HG02981 (cell line): ENCODE results near the gene EIPR1.
A peak's percentile ranks its signal among the peaks of the same experiment; 100 is the strongest.

Experiments
- ATAC-seq: cut with Tn5 transposase; IDR thresholded peaks from one replicate; pipeline ENCODE4 v1.9.1; 2021; ENCODE audit warnings: mild to moderate bottlenecking, moderate library complexity; ENCODE audit not compliant: unreplicated experiment

EIPR1 gene

DNA sequence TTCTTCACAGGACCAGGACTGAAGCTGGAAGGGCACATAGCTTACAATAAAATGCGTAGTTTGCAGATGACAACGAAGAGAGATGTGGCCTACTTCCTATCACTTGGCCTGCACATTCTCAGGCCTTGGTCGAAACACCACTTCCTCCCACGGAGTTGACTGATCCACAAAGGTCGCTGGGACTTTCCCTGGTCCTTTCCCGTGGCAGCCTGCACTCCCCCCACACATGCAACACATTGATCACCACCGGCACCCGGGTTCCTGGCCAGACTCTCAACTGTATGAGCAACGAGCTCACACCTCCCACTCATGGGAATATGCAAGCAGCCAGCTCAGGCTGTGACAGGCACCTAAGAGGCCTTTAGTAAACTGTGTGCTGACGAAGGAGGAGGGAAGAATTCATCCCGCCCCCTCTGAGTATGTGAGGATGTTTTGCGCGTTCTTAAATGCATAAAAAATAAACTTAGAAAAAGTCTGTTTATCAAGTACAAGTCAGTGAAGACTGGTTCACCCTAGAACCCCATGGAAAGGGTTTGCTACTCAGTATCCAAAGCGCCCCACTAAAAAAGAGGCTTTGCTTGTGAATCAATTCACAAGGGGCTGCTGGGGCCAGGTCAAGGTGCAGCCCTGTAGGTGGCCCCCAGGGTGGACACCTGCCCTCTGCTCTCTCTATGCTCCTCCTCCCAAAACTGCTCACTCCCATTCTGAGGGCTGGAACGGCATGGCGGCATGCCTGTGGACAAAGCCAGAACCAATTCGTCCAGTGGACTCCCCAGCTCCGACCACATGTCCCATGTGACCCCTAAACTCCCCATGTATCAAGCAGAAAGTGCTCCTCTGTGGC, 154.3 kb downstream of the EIPR1 start:
- ATAC-seq: peak; percentile 92

DNA sequence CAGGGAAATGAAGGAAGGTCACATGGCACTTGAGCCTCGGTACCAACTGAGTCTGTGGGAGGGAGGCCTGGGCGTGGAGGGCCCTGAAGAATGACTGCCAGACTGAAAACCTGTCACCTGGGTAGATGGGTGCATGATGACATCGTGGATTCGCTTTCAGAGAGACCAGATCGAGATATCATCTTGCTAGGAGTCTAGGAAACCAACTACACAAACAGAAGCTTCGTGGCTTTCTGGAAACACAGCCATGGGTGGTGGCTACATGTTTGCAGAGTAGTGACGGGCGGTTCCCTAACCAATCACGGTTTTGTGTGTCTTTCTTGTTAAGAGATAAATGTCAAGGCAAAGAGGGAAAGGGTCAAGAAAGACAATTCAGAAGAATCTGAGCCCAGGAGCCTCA, 155.0 kb downstream of the EIPR1 start:
- ATAC-seq: peak; percentile 71

DNA sequence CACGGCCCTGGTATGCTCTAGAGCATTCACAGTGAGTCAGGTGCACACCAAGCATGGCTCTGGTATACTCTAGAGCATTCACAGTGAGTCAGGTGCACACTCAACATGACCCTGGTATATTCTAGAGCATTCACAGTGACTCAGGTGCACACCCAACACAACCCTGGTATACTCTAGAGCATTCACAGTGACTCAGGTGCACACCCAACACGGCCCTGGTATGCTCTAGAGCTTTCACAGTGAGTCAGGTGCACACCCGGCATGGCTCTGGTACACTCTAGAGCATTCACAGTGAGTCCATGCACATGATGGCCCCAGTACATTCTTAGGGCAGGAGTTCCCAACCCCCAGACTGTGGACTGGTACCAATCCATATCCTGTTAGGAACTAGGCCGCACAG, 158.1 kb downstream of the EIPR1 start:
- ATAC-seq: no peak

DNA sequence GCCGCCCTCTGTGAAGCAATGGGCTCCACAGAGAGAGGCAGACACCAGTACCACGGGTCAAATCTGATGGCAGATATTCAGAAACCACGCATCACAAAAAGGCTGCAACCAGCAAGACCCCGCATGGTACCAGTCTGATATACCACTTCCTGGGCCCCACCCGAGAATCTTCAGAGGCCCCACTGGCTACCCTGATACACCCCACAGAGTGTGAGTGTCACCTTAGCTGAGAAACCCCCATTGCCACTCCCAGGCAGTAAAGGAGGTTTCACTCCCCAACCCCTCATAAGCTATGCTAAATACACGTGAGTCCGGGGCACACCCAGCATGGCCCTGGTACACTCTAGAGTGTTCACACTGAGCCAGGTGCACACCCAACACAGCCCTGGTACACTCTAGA, 160.0 kb downstream of the EIPR1 start:
- no peak for ATAC-seq

DNA sequence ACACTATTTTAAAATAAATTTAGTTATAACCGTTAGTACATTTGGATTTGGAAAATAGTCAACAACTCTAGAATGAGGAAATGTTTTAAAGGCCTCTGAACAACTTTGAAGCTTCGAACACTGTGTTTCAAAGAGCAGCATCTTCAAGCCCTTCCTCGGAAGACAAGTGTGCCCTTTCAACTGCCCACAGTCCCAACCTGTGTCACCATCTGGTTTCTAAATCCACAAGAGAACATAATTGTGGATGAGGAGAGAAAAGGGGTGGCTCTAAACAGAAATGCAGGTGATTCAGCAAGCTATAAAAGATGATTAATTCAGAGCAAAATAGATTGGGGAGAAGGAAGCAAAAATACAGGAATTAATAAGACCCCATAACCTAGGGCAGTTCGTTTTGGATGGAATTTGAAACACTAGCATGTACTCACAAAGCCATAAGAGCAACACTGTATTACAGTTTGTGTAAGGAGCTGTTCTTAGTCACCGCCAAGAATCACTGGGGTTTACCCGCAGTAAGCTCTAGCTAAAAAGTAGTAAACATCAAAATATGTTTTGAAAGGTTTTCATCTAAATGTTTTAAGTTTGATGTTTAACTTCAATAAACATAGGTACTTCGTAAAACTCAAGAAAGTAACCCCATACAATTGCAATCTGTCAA, 160.7 kb downstream of the EIPR1 start:
- ATAC-seq: no peak

DNA sequence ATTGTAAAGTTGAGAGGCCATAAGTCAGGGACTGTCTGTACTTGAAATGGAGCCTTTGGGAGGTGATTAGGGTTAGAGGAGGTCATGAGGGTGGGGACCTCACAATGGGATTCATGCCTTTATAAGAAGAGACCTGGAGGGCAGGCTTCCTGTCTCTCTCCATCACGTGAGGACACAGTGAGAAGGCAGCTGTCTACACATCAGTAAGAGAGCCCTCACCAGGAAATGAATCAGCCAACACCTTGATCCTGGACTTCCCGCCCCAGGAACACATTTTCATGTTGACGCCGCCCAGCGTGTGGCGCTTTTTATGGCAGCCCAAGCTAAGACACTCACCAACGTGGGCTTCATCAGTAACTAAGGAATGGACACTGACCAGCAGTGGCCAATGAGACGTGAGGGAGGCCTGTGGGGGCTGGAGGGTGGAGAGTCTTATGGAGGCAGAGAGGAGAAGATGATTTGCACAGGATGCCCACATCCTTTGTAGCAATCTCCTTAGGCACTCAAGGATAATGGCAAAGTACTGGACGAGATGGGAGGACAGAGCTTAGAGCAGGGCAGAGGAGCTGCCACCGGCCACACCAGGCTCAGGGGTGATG, 162.7 kb downstream of the EIPR1 start:
- ATAC-seq: no peak

DNA sequence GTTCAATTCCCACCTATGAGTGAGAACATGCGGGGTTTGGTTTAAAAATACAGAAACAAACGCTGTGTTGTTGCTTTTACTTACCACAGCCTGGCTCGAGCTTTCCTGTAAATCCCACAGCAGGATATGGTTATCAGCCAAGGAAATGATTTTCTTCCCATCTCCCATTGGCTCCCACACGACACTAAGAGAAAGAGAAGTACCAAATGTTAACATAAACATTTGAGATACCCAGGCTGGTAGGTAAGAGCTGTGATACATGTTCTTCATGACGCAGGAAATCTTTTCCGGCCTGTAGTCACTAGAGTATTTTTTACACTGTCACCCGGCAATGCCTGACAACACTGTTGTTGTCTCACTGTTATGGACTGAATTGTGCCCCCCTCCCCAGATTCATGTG, 163.6 kb downstream of the EIPR1 start:
- ATAC-seq: no peak

DNA sequence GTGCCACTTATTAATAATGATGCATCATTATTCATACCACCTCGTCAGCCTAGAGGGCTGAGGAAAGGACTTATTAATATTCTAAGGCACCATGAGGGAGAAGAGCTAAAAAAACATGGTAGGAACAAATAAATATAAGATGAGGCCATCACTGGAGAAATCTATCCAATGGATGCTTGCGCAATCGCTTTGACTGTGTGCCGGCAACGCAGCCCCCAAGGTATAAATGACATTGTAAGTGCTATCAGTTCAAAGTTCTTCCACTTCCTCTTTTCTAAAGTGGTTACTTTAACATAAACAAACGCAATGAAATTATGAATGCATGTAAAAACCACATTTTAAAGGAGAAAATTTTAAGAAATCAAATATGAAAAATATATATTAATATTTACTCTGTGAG, 164.6 kb downstream of the EIPR1 start:
- ATAC-seq: no peak

DNA sequence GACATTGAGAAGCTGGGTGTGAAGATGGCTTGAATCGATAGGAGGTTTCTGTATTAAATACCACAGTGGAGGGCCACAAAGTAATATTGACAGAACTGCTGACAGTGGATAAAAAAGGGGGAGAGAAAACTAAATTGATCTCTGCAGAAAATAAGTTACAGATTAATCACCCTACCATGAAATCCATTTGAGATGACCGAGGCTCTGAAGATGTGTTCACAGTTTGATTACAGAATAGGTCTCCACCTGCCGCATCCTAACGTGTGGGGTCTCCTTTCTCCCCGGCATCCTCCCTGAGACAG, 165.6 kb downstream of the EIPR1 start:
- no peak for ATAC-seq

DNA sequence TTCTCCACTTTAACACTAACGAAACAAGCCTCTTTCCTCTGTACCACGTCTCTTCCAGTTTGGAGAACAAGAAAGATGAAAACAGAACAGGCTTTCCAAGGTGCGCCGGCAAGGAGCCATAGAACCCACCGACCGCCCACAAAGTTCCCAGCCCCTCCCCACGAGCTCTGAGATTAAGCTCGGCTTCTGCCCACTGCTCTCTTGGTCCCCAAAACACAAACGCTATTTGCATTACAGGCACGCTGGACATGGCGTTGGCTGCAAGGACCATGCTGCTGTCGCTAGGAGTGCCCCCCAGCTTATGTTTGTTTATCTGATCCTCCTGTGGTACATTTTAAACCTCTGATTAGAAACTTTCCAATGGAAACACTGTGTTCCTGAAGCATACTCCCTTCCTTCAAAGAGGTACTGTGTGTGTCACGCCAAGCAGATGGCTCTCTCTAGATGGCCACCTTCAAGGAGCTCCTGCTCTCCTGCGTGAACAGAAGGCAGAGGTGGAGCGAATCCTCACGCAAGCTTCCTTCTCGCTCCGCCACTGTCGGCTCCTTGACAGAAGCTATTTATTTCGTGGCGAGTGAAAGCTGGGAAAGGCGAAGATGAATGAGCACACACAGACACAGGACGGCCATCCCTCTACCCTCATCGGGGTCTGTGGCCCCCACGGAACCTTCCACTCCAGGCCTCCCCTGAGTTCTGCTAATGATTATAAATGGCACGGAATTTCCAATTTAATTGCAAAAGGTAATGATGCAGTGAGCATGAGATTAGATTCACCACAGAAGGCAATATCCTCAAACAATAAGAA, 166.2 kb downstream of the EIPR1 start:
- ATAC-seq: no peak

DNA sequence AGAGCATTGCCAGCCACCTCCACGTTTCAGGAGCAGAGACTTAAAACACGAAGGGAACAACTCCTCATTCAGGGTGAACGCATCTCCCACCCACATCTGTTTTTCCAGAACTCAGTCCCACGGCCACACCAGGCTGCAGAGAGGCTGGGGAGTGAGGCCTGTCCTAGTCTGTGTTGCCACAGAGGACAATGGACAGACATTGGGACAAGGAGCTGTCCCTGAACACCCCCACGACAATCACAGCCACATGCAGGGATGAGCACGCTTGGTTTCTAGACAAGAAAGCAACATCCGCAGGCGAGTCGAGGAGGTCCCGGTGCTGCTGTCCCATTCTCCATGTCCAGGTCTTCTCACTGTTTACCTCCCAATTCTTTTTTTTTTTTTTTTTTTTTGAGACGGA, 167.4 kb downstream of the EIPR1 start:
- ATAC-seq: no peak

DNA sequence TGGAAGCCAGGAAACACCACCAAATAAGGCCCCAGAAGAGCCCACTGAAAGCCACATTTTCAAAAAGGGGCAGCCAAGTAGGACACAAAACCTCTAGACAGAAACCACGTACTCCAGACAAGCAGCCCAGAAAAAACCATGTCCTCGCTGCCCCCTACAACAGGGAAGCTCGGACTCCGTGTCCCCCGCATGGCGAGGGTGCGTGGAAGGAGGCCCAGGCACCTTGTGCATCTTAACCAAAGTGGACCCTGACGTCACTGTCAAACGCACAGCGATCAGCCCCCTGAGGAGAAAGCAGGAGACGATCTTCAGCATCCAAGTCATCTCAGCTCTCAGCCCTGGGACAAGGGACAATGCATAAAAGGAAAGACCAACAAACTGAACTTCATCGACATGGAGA, 168.4 kb downstream of the EIPR1 start:
- ATAC-seq: no peak

DNA sequence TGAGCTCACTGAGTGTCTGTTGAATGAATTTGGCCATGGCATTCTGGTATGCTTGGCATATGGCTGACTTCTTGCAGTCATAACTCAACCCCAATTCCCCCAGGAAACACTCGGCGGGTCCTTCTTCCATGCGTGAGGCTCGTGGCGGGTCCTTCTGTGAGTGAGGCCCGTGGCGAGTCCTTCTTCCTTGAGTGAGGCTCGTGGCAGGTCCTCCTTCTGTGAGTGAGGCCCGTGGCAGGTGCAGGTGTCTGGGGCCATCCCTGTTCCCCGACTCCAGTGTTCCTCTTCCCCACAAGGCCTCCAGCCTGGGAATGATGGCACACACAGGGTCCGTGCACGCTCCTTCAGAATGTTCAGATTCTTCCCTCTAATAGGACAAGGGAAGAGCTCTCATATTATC, 169.0 kb downstream of the EIPR1 start:
- ATAC-seq: no peak

DNA sequence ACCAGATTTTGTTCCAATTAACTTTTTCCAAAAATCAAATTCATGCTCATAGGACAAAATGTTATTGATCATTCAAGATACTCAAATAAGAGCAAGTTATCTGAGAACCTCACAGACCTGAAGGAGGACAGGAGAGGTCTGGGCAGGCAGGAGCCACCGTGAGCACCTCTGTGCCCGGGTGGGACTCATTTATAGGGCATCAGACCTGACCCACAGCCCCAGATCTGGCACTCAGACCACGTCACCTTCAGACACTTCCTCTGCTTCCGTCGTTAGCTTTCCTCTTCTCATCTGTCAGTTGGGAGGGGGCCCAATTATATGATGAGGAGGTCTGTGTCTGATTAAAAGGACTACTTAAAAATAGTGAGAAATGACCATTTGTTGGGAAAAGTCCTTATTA, 169.4 kb downstream of the EIPR1 start:
- ATAC-seq: no peak

DNA sequence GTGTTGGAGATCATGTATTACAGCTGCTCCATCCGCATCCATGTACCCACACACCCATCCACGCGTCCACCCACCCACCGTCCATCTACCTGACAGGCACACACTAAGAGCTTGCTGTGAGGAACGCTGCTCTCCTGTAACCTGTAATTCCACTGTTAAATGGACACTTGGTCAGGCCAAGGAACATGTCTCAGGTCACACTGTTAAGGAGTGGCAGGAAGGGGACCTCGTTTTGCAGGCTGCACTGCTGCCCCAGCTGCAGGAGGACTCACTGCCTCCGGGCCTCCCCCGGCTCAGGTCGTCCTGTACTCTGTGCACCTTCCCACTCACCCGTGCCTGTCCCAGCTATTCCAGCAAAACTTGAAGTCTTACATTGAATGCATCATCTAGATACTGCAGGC, 170.5 kb downstream of the EIPR1 start:
- no peak for ATAC-seq

DNA sequence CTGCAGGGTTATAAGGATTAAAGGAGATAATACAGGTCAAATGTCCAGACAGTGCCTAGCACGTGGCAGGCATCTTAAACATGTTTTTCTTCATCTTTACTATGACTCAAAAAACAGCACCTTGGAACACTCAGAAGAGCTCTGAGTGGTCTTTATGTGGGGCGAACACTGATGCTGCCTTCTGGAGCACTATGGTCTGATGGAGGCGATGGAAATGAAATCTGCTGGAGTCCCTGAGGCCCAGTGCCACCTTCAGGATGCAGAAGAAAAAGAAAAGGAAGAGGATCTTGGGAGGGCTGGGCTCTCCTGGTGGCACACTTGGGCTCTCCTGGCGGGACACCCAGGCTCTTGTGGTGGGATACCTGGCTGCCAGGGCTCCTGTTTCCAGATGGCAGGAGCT, 171.8 kb downstream of the EIPR1 start:
- no peak for ATAC-seq

DNA sequence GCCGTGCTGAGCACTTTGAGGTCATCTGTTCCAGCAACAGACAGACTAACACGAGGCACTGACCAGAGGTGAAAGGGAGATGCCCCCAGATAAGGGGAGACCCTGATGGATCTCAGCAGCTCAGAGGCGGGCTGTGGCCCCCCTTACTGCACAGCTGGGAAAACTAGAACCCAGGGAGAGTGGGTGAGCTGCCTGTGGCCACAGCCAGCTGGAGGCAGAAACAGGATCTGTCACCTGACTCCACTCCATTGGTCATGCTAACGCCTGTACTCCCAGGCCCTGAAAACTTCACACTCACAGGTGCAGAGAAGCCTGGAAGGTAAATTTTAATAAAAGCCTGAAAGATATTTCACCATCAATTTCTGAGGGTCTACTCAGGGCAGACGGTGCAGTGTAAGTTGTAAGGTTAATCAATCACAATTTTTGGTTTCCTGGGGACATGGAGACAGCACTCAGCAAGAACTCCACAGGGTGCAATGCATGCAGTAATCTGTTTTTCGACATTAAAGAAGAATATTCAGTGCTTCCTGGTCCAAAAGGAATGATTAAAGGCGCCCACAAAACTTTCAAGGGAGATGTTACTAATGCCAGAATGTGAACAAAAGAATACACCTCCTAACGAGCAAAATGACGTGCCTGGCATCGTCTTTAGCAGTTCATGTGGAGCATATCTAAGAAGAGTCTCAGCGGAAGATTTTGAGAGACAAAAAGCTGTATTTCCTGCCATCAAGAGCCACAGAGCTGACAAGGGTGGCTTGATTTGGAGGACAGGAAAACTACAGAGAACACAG, 173.4 kb downstream of the EIPR1 start:
- ATAC-seq: no peak

DNA sequence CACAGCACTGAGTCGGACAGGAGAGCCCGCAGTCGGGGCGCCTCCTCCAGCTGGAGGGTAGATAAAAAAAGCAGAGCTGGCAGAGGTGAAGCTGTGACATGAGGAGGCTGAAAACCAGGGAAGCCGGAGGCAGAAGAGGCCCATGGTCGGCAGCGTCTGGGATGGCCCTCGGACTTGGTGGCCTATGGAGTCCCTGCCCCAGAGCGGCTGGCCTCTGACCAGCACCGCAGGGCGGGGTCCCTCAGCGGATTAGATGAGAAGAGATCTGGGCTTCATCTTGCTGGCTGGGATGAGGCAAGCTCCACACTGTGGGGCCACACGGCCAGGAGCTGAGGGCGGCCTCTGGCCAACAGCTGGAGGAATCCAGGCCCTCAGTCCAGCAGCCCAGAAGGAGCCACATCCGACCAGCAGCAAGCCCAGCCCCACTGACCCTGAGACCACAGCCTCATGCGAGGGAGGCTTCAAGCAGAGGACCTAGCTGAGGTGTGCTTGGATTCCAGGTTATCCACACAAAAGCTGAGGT, 174.1 kb downstream of the EIPR1 start:
- no peak for ATAC-seq

DNA sequence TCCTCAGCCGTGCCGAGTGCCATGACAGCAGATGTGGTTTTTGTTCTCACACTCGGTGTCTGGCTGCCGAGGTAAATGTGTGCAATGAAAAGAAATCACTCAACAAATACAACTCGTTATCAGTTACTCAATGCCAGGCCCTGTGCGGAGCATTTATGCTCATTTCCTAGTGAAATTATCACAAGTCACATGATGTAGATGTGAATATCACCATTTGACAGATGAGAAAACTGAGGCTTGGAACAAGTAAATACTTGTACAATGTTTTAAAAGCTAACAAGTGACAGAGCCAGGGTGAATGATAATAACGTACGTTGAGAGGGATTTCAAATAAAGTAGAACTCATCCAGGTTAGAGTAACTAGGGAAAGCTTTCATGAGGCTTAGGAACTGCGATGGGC, 174.7 kb downstream of the EIPR1 start:
- no peak for ATAC-seq

DNA sequence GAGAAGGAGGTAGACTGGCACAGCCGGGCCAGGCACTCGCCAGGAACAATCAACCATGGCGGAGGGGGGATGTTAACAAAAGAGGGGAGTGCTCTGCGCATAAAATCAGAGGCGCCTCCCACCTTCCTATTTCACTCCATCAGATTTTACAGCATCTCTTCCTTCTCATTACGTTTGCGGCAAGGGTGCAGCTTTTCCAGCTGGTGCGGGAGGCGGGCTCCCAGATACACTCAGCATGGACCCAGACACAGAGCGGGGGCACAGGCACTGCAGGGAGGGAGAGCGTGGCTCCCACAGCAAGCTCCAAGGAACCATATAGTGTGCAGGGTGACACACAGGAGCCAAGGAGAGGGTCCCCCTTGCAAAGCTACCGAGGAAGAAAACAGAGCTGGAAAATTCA, 176.3 kb downstream of the EIPR1 start:
- ATAC-seq: no peak
